DND-41 (cell line): ENCODE data around the gene PCDHGC4.

Source experiments
- ATAC-seq: fragments of 200-7000 bp; cut with Tn5 transposase; 3 replicates; pipeline ENCODE4 v1.9.1; 2021; ENCODE audit warnings: low read depth; ENCODE audit not compliant: insufficient read depth
- DNase-seq: peaks from one replicate; pipeline ENCODE4 v3.0.0-alpha.2; 2020
- H2AFZ ChIP-seq: 2 replicates; pipeline ENCODE4 v1.6.0; 2012; ENCODE audit warnings: low read depth, low read length
- H3K27ac ChIP-seq: 2 replicates; pipeline ENCODE4 v1.5.1; 2012; ENCODE audit warnings: low read length, inconsistent platforms
- H3K27me3 ChIP-seq: fragments of 200-600 bp; sonication (generic); 2 replicates; pipeline ENCODE4 v1.6.0; 2012; ENCODE audit warnings: low read length, mild to moderate bottlenecking, inconsistent platforms; ENCODE audit not compliant: insufficient read depth, poor library complexity
- H3K36me3 ChIP-seq: 2 replicates; pipeline ENCODE4 v1.5.1; 2012; ENCODE audit warnings: low read length, inconsistent platforms; ENCODE audit not compliant: insufficient read depth
- H3K4me1 ChIP-seq: 2 replicates; pipeline ENCODE4 v1.5.1; 2012; ENCODE audit warnings: mild to moderate bottlenecking, low read length; ENCODE audit not compliant: insufficient read depth
- H3K4me2 ChIP-seq: 2 replicates; pipeline ENCODE4 v1.6.0; 2012; ENCODE audit warnings: mild to moderate bottlenecking, moderate library complexity, low read length, inconsistent platforms; ENCODE audit not compliant: insufficient read depth
- H3K4me3 ChIP-seq, 2 experiments: fragments of 200-600 bp in 1 of 2; shearing (Covaris generic) in 1 of 2; 2 replicates each; pipeline ENCODE4 v1.5.1; 2012 to 2016; ENCODE audit warnings: inconsistent platforms in 2 of 2, low read length in 2 of 2, mild to moderate bottlenecking in 2 of 2, low read depth in 1 of 2, moderate library complexity in 1 of 2
- H3K79me2 ChIP-seq: 2 replicates; pipeline ENCODE4 v1.6.0; 2012; ENCODE audit warnings: low read length, inconsistent platforms; ENCODE audit not compliant: insufficient read depth
- H3K9ac ChIP-seq: 2 replicates; pipeline ENCODE4 v1.6.0; 2012; ENCODE audit warnings: low read depth, mild to moderate bottlenecking, inconsistent platforms, low read length, moderate library complexity
- H3K9me3 ChIP-seq: 2 replicates; pipeline ENCODE4 v1.5.1; 2012; ENCODE audit warnings: low read length, moderate library complexity, mild to moderate bottlenecking, inconsistent platforms; ENCODE audit not compliant: insufficient read depth, severe bottlenecking
- H4K20me1 ChIP-seq: 2 replicates; pipeline ENCODE4 v1.6.0; 2012; ENCODE audit warnings: low read length; ENCODE audit not compliant: insufficient read depth
- CTCF ChIP-seq: IDR thresholded peaks from 2 replicates; pipeline ENCODE4 v1.5.1; 2012; ENCODE audit warnings: borderline replicate concordance, low read length, moderate library complexity, mild to moderate bottlenecking; ENCODE audit not compliant: poor library complexity, severe bottlenecking; ENCODE audit errors: extremely low read depth
- EZH2 ChIP-seq: IDR thresholded peaks from 3 replicates; pipeline ENCODE4 v1.6.1; 2012; ENCODE audit warnings: borderline replicate concordance, low read depth, mild to moderate bottlenecking, moderate library complexity, low read length, inconsistent platforms; ENCODE audit not compliant: severe bottlenecking

PCDHGC4 gene

GRCh38 chr5:141485321-141486055 is 658 bp downstream of the PCDHGC4 start:
- H4K20me1 ChIP-seq, result no peaks in the 10 kb centered on the region; the same call in 1 of the 2 replicates
- no peak overlapping the region for H2AFZ ChIP-seq
- no peak overlapping the region for H3K9ac ChIP-seq
- no peaks in the 10 kb centered on the region for H3K79me2 ChIP-seq
- no peaks in the 10 kb centered on the region for H3K27me3 ChIP-seq
- DNase-seq (no peak), ATAC-seq (no peak)
- H3K4me2 ChIP-seq, result no peak overlapping the region
- TF ChIP-seq CTCF (no peak), EZH2 (no peak)
- no peaks in the 10 kb centered on the region for H3K4me1 ChIP-seq
- H3K4me3 ChIP-seq, result no peak overlapping the region
- no peaks in the 10 kb centered on the region for H3K36me3 ChIP-seq
- H3K9me3 ChIP-seq, result no peaks in the 10 kb centered on the region
- no peak overlapping the region for H3K27ac ChIP-seq

- Histone ChIP-seq H4K20me1 (no peaks in the 10 kb centered on the region; the same call in 1 of the 2 replicates), H3K4me1 (no peaks in the 10 kb centered on the region), H3K9ac (no peak overlapping the region), H3K27ac (no peak overlapping the region), H3K4me3 (no peak overlapping the region), H3K27me3 (no peaks in the 10 kb centered on the region), H3K36me3 (no peaks in the 10 kb centered on the region), H3K4me2 (no peak overlapping the region), H3K9me3 (no peaks in the 10 kb centered on the region), H3K79me2 (no peaks in the 10 kb centered on the region), H2AFZ (no peak overlapping the region)
- ATAC-seq (no peak), DNase-seq (no peak)
- TF ChIP-seq EZH2 (no peak), CTCF (no peak)
Observed at GRCh38 chr5:141486091-141486490, 1.3 kb downstream of the PCDHGC4 start.

GRCh38 chr5:141487131-141487530 is 2.3 kb downstream of the PCDHGC4 start:
- no peak overlapping the region for H3K4me3 ChIP-seq
- H4K20me1 ChIP-seq, result no peaks in the 10 kb centered on the region; the same call in 1 of the 2 replicates
- no peaks in the 10 kb centered on the region for H3K9me3 ChIP-seq
- H3K4me2 ChIP-seq, result no peak overlapping the region
- no peak for ATAC-seq
- H3K27ac ChIP-seq, result no peak overlapping the region
- TF ChIP-seq CTCF (no peak), EZH2 (no peak)
- H3K27me3 ChIP-seq, result no peaks in the 10 kb centered on the region
- H3K4me1 ChIP-seq, result no peaks in the 10 kb centered on the region
- DNase-seq, result no peak
- no peaks in the 10 kb centered on the region for H3K79me2 ChIP-seq
- no peaks in the 10 kb centered on the region for H3K36me3 ChIP-seq
- H2AFZ ChIP-seq, result no peak overlapping the region
- H3K9ac ChIP-seq, result no peak overlapping the region
